HG02943 (cell line): ENCODE measurements around the gene CCDC188.

Experiments
- ATAC-seq: cut with Tn5 transposase; IDR thresholded peaks from one replicate; pipeline ENCODE4 v1.9.1; 2021; ENCODE audit warnings: mild to moderate bottlenecking, low read depth, moderate library complexity; ENCODE audit not compliant: unreplicated experiment

CCDC188 gene

GRCh38 chr22:20150381-20151275 is at the start of gene CCDC188:
TSS of gene CCDC188 (minus strand) at chr22:20151055. CDS start at chr22:20150986, 69 bp downstream.
- no peak for ATAC-seq

- no peak for ATAC-seq
Observed at GRCh38 chr22:20199906-20200305, 49.1 kb upstream of the CCDC188 start.

GRCh38 chr22:20199413-20199842 is 48.6 kb upstream of the CCDC188 start:
- no peak for ATAC-seq

- no peak for ATAC-seq
Observed at GRCh38 chr22:20198557-20199319, 47.9 kb upstream of the CCDC188 start.

- no peak for ATAC-seq
Observed at GRCh38 chr22:20197407-20198030, 46.7 kb upstream of the CCDC188 start.

- no peak for ATAC-seq
Observed at GRCh38 chr22:20196094-20196842, 45.4 kb upstream of the CCDC188 start.

GRCh38 chr22:20194681-20195593 is 44.1 kb upstream of the CCDC188 start:
- no peak for ATAC-seq

- ATAC-seq, result no peak
Observed at GRCh38 chr22:20193761-20194494, 43.1 kb upstream of the CCDC188 start.

GRCh38 chr22:20192972-20193760 is 42.3 kb upstream of the CCDC188 start:
- ATAC-seq, result no peak

- ATAC-seq, result no peak
Observed at GRCh38 chr22:20192293-20192971, 41.6 kb upstream of the CCDC188 start.

GRCh38 chr22:20191803-20192202 is 40.9 kb upstream of the CCDC188 start:
- no peak for ATAC-seq

GRCh38 chr22:20191000-20191515 is 40.2 kb upstream of the CCDC188 start:
- no peak for ATAC-seq

- no peak for ATAC-seq
Observed at GRCh38 chr22:20188567-20188877, 37.7 kb upstream of the CCDC188 start.

GRCh38 chr22:20187777-20188566 is 37.1 kb upstream of the CCDC188 start:
- no peak for ATAC-seq

- no peak for ATAC-seq
Observed at GRCh38 chr22:20186871-20187546, 36.2 kb upstream of the CCDC188 start.
